ENCODE results near the gene SH2D3A. TPM values are rescaled to one million over a fixed set of nuclear protein-coding genes. Genes with fewer than 3 reads are reported as not detected.

The SH2D3A gene
- total and polyA plus RNA-seq, 2 of the 8 experiments (the other 6 are each of a cell fraction or from before 2014, with no cell fraction given), result 14.5 to 22.1 TPM

DNA sequence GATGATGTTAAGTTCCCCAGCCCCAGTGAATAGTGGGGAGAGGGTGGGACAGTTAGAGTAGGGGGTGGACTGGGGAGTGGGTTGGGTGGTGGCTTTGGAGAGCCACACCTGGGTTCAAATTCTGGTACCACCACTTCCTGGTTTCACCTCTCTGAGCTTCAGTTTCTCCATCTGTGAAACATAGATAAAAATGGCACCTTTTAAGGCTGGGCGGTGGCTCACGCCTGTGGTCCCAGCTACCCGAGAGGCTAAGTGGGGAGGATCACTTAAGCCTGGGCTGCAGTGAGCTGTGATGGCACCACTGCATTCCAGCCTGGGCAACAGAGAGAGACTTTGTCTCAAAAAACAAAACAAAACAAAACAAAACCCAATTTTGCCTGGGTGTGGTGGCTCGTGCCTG lies 11.2 kb upstream of the SH2D3A start (continued):
- TF ChIP-seq, protein P1, sequence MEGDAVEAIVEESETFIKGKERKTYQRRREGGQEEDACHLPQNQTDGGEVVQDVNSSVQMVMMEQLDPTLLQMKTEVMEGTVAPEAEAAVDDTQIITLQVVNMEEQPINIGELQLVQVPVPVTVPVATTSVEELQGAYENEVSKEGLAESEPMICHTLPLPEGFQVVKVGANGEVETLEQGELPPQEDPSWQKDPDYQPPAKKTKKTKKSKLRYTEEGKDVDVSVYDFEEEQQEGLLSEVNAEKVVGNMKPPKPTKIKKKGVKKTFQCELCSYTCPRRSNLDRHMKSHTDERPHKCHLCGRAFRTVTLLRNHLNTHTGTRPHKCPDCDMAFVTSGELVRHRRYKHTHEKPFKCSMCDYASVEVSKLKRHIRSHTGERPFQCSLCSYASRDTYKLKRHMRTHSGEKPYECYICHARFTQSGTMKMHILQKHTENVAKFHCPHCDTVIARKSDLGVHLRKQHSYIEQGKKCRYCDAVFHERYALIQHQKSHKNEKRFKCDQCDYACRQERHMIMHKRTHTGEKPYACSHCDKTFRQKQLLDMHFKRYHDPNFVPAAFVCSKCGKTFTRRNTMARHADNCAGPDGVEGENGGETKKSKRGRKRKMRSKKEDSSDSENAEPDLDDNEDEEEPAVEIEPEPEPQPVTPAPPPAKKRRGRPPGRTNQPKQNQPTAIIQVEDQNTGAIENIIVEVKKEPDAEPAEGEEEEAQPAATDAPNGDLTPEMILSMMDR (IDR thresholded peaks at IDR 0.05; ENCODE audit: control extremely low read depth in 1 of 3, insufficient read depth in 1 of 3, low read depth in 1 of 3, low read length in 3 of 3), result no peak
- TF ChIP-seq SP1 (IDR thresholded peaks at IDR 0.05; ENCODE audit: low read depth, low read length) (no peak), SIX5 (IDR thresholded peaks at IDR 0.05; ENCODE audit: low read depth, low read length) (no peak), MAX (IDR thresholded peaks at IDR 0.05) (no peak), TAF7 (optimal IDR thresholded peaks at IDR 0.05; ENCODE audit: borderline replicate concordance, low read depth, low read length) (no peak)

Data from H1 (cell line).